ENCODE measurements around the gene EIF5A.

DNA sequence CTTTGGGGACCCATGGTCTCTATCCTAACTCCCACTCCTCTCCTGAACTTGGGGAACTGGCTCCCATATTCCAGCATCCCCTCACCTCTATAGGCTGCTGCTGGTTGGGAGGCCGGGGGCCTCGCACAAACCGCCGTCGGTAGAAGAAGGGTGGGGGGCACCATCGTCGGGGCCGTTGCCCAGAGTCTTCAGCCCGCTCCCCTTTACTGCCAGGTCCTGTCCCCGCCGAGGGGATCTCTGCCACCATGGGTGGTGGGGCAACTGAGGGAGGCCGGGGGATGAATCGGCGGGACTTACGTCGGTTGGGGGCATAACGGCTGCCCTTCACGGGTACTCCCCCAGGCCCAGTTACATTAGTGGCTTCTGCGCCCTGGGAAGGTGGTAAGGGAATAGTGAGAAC lies 17.3 kb upstream of the EIF5A start:
- TF ChIP-seq, protein P1, sequence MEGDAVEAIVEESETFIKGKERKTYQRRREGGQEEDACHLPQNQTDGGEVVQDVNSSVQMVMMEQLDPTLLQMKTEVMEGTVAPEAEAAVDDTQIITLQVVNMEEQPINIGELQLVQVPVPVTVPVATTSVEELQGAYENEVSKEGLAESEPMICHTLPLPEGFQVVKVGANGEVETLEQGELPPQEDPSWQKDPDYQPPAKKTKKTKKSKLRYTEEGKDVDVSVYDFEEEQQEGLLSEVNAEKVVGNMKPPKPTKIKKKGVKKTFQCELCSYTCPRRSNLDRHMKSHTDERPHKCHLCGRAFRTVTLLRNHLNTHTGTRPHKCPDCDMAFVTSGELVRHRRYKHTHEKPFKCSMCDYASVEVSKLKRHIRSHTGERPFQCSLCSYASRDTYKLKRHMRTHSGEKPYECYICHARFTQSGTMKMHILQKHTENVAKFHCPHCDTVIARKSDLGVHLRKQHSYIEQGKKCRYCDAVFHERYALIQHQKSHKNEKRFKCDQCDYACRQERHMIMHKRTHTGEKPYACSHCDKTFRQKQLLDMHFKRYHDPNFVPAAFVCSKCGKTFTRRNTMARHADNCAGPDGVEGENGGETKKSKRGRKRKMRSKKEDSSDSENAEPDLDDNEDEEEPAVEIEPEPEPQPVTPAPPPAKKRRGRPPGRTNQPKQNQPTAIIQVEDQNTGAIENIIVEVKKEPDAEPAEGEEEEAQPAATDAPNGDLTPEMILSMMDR (IDR thresholded peaks at IDR 0.05 in 2 of 3, conservative IDR thresholded peaks at IDR 0.05 in 1 of 3; ENCODE audit: borderline replicate concordance in 1 of 3, insufficient read depth in 1 of 3, low read depth in 2 of 3, low read length in 2 of 3) = no peak
- TF ChIP-seq POLR2A (IDR thresholded peaks at IDR 0.05; ENCODE audit: borderline replicate concordance, extremely low read depth, insufficient read depth, insufficient read length) (no peak), POLR2AphosphoS5 (IDR thresholded peaks at IDR 0.05; ENCODE audit: low read depth, low read length) (no peak)

Data from HCT116 (cell line).